Measurements from ENCODE around the gene PLA2G2F.

GRCh38 chr1:20141466-20141865 is 2.3 kb downstream of the PLA2G2F start:
- TF ChIP-seq CTCF (IDR thresholded peaks at IDR 0.05): no peak
- no peak for TF ChIP-seq POLR2AphosphoS5 (IDR thresholded peaks at IDR 0.05; ENCODE audit: low read depth, low read length)
- TF ChIP-seq REST (IDR thresholded peaks at IDR 0.05; ENCODE audit: insufficient read depth in 1 of 2, low read depth in 2 of 2, low read length in 1 of 2): no peak
- TF ChIP-seq TCF7L2 (IDR thresholded peaks at IDR 0.05; ENCODE audit: low read depth, low read length): no peak
- TF ChIP-seq SIN3A (IDR thresholded peaks at IDR 0.05; ENCODE audit: borderline replicate concordance, insufficient read depth, low read depth, low read length): no peak
